BLaER1 (cell line): ENCODE measurements around the gene BSCL2.

Experiments used
- H3K27ac ChIP-seq: shearing (Covaris generic); formaldehyde crosslinking; 2 replicates; pipeline ENCODE4 v1.8.1; 2022
- H3K27me3 ChIP-seq: shearing (Covaris generic); formaldehyde crosslinking; 2 replicates; pipeline ENCODE4 v1.8.1; 2022
- H3K36me3 ChIP-seq: shearing (Covaris generic); formaldehyde crosslinking; 2 replicates; pipeline ENCODE4 v1.8.1; 2022
- H3K4me1 ChIP-seq: shearing (Covaris generic); formaldehyde crosslinking; 2 replicates; pipeline ENCODE4 v1.8.1; 2022
- H3K4me2 ChIP-seq: shearing (Covaris generic); formaldehyde crosslinking; 2 replicates; pipeline ENCODE4 v1.8.1; 2022
- H3K4me3 ChIP-seq: shearing (Covaris generic); formaldehyde crosslinking; 2 replicates; pipeline ENCODE4 v1.8.1; 2022
- H3K9ac ChIP-seq: shearing (Covaris generic); formaldehyde crosslinking; 2 replicates; pipeline ENCODE4 v1.8.1; 2022
- H3K9me3 ChIP-seq: shearing (Covaris generic); formaldehyde crosslinking; 2 replicates; pipeline ENCODE4 v1.8.1; 2022
- H4K20me1 ChIP-seq: shearing (Covaris generic); formaldehyde crosslinking; 2 replicates; pipeline ENCODE4 v1.8.1; 2022
- Cebpa-rat ChIP-seq: shearing (Covaris generic); IDR thresholded peaks from 2 replicates; pipeline ENCODE4 v1.8.1; 2022

Gene BSCL2

DNA sequence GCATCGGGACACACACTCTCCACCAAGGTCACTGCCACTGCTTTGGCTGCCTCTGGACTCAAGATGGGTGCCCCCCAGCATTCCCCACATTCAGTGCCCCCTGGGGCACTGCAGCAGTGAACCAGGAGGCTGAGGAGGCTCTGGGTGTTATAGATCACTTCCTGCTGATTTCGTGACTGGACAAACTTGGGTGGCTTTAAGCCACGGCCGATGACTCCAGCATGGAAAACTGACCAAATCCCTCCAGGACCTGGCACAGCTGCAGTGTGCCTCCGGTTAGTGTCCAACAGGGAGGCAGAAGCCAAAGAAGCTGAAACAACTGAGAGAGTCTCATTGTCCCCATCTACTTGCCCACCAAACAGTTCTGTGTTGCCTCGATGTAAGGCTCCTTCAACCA is 59.6 kb downstream of the BSCL2 start:
- Histone ChIP-seq H3K4me3 (no peak overlapping the region), H3K27ac (no peak overlapping the region), H3K9me3 (no peaks in the 10 kb centered on the region), H3K4me2 (0 out of 2 replicates have a peak overlapping the region, but pooled peaks have one; percentile 47), H3K9ac (0 out of 2 replicates have a peak overlapping the region, but pooled peaks have one; percentile 23), H4K20me1 (peaks cover 79% of the 10 kb centered on the region), H3K27me3 (no peaks in the 10 kb centered on the region), H3K4me1 (peaks cover 53% of the 10 kb centered on the region), H3K36me3 (peaks cover 68% of the 10 kb centered on the region)
- no peak for TF ChIP-seq Cebpa-rat

DNA sequence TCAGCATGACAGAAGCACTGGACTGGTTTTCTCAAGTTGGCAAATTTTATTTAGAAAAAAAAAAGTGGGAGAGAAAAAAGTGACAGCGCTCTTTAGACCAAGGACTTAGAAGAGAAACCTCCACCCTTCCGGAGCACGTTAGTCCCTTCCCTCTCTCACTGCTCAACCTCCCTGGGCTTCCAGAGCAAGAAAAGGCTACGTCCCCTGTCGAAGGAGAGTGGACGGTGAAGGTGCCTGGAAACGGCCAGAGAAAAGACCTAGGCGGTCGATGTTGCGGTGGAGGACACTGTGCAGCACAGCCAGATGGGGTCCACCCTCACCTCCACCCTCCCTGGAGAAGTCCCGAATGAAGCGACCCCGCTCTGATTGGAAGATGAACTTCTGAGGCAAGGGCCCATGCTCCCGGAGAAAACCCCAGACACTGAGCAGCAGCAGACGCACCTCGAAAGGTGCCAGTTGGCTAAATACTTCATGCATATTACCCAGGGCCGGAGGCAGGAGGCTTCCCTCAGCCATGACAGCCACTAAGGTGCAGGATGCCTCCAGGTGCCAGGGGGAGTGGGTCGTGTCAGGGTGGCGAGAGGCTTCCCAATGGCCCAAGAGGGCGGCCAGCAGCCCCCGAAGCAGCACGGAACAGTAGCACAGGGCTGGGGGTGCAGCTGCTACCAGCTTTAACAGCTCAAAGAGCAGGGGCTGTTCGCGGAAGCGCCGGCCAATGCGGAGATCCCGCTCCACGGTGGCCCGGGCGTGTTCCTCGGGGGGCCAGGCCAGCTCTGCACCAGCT is 60.2 kb downstream of the BSCL2 start:
- no peaks in the 10 kb centered on the region for H3K27me3 ChIP-seq
- no peak overlapping the region for H3K27ac ChIP-seq
- no peak for TF ChIP-seq Cebpa-rat
- peak overlapping the region; percentile 47 for H3K4me2 ChIP-seq
- no peaks in the 10 kb centered on the region for H3K9me3 ChIP-seq
- H3K36me3 ChIP-seq, result peaks cover 74% of the 10 kb centered on the region
- peak overlapping the region; percentile 97; the same call in 1 of the 2 replicates for H3K4me3 ChIP-seq
- H3K9ac ChIP-seq, result peak overlapping the region; percentile 48; the same call in 1 of the 2 replicates
- peaks cover 80% of the 10 kb centered on the region for H4K20me1 ChIP-seq
- H3K4me1 ChIP-seq, result peaks cover 53% of the 10 kb centered on the region

DNA sequence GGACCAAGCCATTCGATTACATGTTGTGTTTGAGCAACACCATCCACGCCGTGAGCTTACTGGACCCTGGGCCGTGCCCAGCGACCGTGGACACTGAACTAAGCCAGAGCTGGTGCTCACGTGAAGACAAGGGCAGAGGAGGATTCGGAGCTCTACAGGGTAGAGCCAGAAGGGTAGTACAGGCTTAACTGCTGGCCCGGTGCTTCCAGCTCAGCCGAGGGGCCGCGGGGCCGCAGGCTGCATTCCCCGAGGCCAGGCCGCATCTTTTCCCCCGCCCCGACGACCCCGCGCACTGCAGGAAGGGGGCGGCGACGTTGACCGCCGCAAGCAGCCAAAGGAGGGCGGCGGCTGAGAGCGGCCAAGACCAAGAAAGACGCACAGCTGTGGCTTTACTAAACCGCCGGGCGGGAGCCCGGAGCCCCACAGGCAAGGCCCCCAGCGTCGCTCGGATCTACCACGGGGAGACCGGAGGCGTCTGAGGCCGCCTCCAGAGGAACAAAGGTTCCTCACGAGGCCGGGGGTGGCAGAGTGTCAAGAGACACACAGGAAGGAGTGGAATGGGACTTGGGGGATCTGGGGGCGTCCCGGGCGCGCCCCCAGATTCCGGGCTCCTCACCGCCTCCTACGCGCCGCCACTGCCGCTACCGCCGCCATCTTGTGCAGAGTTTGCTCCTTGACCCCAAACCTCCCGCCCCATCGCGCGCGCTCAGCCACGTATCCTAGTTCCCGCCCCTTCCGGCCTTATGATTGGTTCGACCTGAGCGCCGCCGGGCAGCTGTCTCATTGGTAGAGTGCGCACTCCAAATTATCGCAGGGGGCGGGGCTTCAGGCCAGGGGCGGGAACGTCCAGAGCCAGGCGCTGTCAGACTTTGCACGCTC is 61.0 kb downstream of the BSCL2 start, which contains the start of gene GANAB:
GANAB (minus strand) TSS at position 668 of the 879 bp plus-strand sequence; CDS start at position 654, 14 bp downstream.
- Histone ChIP-seq H3K36me3 (peaks cover 76% of the 10 kb centered on the region), H3K4me1 (peaks cover 53% of the 10 kb centered on the region), H3K9me3 (no peaks in the 10 kb centered on the region), H3K9ac (peak within 1 kb of the TSS; percentile 98), H3K4me3 (peak within 1 kb of the TSS; percentile 97), H4K20me1 (peaks cover 88% of the 10 kb centered on the region), H3K27me3 (no peaks in the 10 kb centered on the region), H3K27ac (peak within 1 kb of the TSS; percentile 97), H3K4me2 (peak within 1 kb of the TSS; percentile 92)
- TF ChIP-seq Cebpa-rat, result no peak

DNA sequence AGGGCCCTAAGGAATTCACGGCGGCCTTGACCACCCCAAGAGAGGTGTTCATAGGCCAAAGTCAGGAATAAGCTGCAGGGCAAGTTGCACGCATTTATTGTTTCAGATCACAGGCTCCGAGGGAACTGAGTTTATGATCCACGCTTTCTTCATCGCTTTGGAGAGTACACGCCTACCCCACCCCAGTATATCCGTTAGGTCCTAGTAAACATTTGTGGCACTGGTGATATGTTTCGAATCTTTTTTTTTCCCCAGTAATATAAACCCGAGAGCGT is 61.6 kb downstream of the BSCL2 start:
- Histone ChIP-seq H3K27me3 (no peaks in the 10 kb centered on the region), H3K4me1 (peaks cover 58% of the 10 kb centered on the region), H3K36me3 (peaks cover 76% of the 10 kb centered on the region), H3K9me3 (no peaks in the 10 kb centered on the region), H3K4me3 (peak overlapping the region; percentile 97), H4K20me1 (peaks cover 88% of the 10 kb centered on the region), H3K9ac (peak overlapping the region; percentile 98), H3K4me2 (peak overlapping the region; percentile 92), H3K27ac (peak overlapping the region; percentile 97)
- no peak for TF ChIP-seq Cebpa-rat

DNA sequence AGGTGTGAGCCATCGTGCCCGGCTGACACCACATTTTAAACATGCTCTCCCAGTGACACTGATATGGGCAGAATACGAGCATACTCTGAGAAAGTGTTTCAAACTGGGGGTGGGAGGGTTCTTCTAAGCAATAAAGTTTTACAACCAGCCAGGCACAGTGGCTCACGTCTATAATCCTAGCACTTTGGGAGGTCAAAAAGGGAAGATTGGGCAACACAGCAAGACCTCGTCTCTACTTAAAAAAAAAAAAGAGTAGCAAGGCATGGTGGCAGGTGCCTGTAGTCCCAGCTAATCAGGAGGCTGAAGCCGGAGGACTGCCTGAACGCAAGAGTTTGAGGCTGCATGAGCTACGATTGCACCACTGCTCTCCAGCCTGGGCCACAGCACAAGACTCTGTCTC is 63.0 kb downstream of the BSCL2 start:
- no peak for TF ChIP-seq Cebpa-rat
- no peak overlapping the region for H3K27ac ChIP-seq
- H3K9me3 ChIP-seq, result no peaks in the 10 kb centered on the region
- peak overlapping the region; percentile 92; the same call in 1 of the 2 replicates for H3K4me2 ChIP-seq
- no peaks in the 10 kb centered on the region for H3K27me3 ChIP-seq
- peaks cover 54% of the 10 kb centered on the region for H3K4me1 ChIP-seq
- peaks cover 73% of the 10 kb centered on the region for H3K36me3 ChIP-seq
- H4K20me1 ChIP-seq, result peaks cover 89% of the 10 kb centered on the region
- no peak overlapping the region for H3K9ac ChIP-seq
- H3K4me3 ChIP-seq, result no peak overlapping the region
